CD4-positive, alpha-beta memory T cell (primary cell): ENCODE results near the gene ARHGAP22. TPM values are rescaled to one million over a fixed set of nuclear protein-coding genes. Genes with fewer than 3 reads are reported as not detected.

Experiments
- CTCF ChIA-PET: fragments of 350-600 bp; sonication (Branson Sonifier 250); formaldehyde crosslinking; loops from one replicate; lab custom pipeline; 2021; ENCODE audit warnings: inconsistent platforms; ENCODE audit not compliant: partially characterized antibody; lab: Charles Lee
- POLR2A ChIA-PET: fragments of 350-600 bp; sonication (Branson Sonifier 250); formaldehyde crosslinking; loops from one replicate; lab custom pipeline; 2021; ENCODE audit not compliant: partially characterized antibody; lab: Charles Lee
- DNase-seq, 5 donors: peaks; one replicate each; pipeline versions ENCODE4 v3.0.0 to v3.0.0-alpha.2; 2020 to 2022; ENCODE audit warnings: mixed read lengths in 1 of 5
- H3K27ac ChIP-seq: one replicate; pipeline ENCODE4 v1.7.0; 2013; ENCODE audit warnings: low read depth, low read length
- H3K27me3 ChIP-seq: 2 replicates; pipeline ENCODE4 v1.7.0; 2013; ENCODE audit warnings: mild to moderate bottlenecking, low read length, moderate library complexity; ENCODE audit not compliant: insufficient read depth
- H3K36me3 ChIP-seq: 2 replicates; pipeline ENCODE4 v1.7.0; 2013; ENCODE audit warnings: mild to moderate bottlenecking, low read length, moderate library complexity; ENCODE audit not compliant: insufficient read depth
- H3K4me1 ChIP-seq: 2 replicates; pipeline ENCODE4 v1.7.0; 2013; ENCODE audit warnings: mild to moderate bottlenecking, low read length, moderate library complexity; ENCODE audit not compliant: insufficient read depth
- H3K4me3 ChIP-seq, 2 donors: one replicate each; pipeline ENCODE4 v1.7.0; 2013; ENCODE audit warnings: low read length in 2 of 2, mild to moderate bottlenecking in 1 of 2
- H3K9me3 ChIP-seq, 2 donors: one replicate each; pipeline ENCODE4 v1.7.0; 2013; ENCODE audit warnings: low read length in 2 of 2, control low read depth in 1 of 2; ENCODE audit not compliant: control insufficient read depth in 1 of 2
- H3K27ac Mint-ChIP-seq, 7 donors: one replicate each; pipeline ENCODE4 v1.8.0; 2020 to 2021; ENCODE audit warnings: mixed read lengths in 7 of 7, mild to moderate bottlenecking in 6 of 7, inconsistent platforms in 3 of 7, moderate library complexity in 3 of 7
- H3K27me3 Mint-ChIP-seq, 2 donors: one replicate each; pipeline ENCODE4 v1.8.0; 2020 to 2021; ENCODE audit warnings: mixed read lengths in 2 of 2
- H3K36me3 Mint-ChIP-seq, 2 donors: one replicate each; pipeline ENCODE4 v1.8.0; 2020 to 2021; ENCODE audit warnings: mixed read lengths in 2 of 2, inconsistent platforms in 1 of 2, mild to moderate bottlenecking in 1 of 2
- H3K4me1 Mint-ChIP-seq, 4 donors: one replicate each; pipeline ENCODE4 v1.8.0; 2020 to 2021; ENCODE audit warnings: mixed read lengths in 4 of 4, mild to moderate bottlenecking in 1 of 4
- H3K4me3 Mint-ChIP-seq, 8 donors: one replicate each; pipeline ENCODE4 v1.8.0; 2020 to 2021; ENCODE audit warnings: mixed read lengths in 8 of 8, mild to moderate bottlenecking in 7 of 8, moderate library complexity in 6 of 8, inconsistent platforms in 3 of 8
- H3K9me3 Mint-ChIP-seq, 8 donors: one replicate each; pipeline ENCODE4 v1.8.0; 2020 to 2021; ENCODE audit warnings: mixed read lengths in 8 of 8, mild to moderate bottlenecking in 5 of 8, inconsistent platforms in 3 of 8, moderate library complexity in 1 of 8
- intact Hi-C: fragments of 100-400 bp; cut with micrococcal nuclease; formaldehyde crosslinking; loops from one replicate; pipeline ENCODE4 v1.15.1; 2023
- polyA plus RNA-seq, 2 donors: library from polyadenylated mRNA; unstranded; fragments of 300-500 nt; fragmentation: Illumina TruSeq; gene quantifications; one replicate each; pipeline ENCODE4 v1.2.3, GENCODE V29; 2021
- total RNA-seq, 2 experiments: library from RNA; stranded (reverse); gene quantifications; one replicate each; pipeline ENCODE4 v1.2.3, GENCODE V29; 2021

Gene ARHGAP22
- total and polyA plus RNA-seq, 4 experiments from 2014 or later, result 0.20 to 0.83 TPM; not detected in 2

GRCh38 chr10:48574817-48575380, 30.0 kb downstream of the ARHGAP22 start:
- Histone ChIP-seq H3K4me3 (no peak overlapping the region), H3K27me3 (no peaks in the 10 kb centered on the region), H3K27ac (no peak overlapping the region), H3K4me1 (no peaks in the 10 kb centered on the region), H3K36me3 (no peaks in the 10 kb centered on the region), H3K9me3 (no peaks in the 10 kb centered on the region)
- DNase-seq, result no peak
- peaks cover 2 to 3% of the 10 kb centered on the region in 2 donors for H3K27me3 Mint-ChIP-seq
- no peak overlapping the region for H3K4me3 Mint-ChIP-seq
- ChIA-PET POLR2A (no interaction called here), CTCF (no interaction called here)
- no peaks in the 10 kb centered on the region for H3K4me1 Mint-ChIP-seq
- H3K27ac Mint-ChIP-seq, result no peak overlapping the region
- intact Hi-C loops, result no loop called here
- no peaks in the 10 kb centered on the region for H3K9me3 Mint-ChIP-seq
- H3K36me3 Mint-ChIP-seq, result no peaks in the 10 kb centered on the region

DNA sequence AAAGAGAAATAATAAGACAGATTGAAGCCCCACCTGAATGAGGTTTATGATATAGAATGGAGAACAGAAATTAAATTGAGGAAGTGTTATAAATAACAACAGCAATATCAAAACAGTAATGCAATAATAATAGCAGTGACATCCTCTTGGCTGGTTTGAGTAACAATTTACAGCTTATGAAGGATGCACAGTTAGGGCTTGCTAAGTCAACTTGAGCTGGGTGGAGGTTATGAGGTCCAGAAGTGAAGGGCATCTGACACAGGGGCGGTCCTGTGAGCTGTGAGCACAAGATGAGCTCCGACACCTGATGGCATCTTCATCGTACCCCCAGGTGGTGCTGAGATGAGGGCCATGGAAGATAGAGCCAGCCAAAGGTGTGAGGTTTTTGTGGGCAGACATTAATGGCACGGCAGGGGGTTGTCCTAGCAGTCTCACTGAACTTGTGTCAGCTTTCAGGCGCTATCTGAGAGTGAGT, 30.5 kb downstream of the ARHGAP22 start:
- Mint-ChIP-seq H3K4me3 (no peak overlapping the region), H3K4me1 (no peaks in the 10 kb centered on the region), H3K27me3 (peaks cover 1 to 2% of the 10 kb centered on the region in 2 donors), H3K36me3 (no peaks in the 10 kb centered on the region), H3K9me3 (no peaks in the 10 kb centered on the region), H3K27ac (no peak overlapping the region)
- H3K27ac ChIP-seq, result no peak overlapping the region
- H3K4me3 ChIP-seq, result no peak overlapping the region
- ChIA-PET CTCF (interaction anchor here (0.7 kb wide), 1 partner anchor 82 kb away, joined by 3 read pairs; no protein-coding TSS in a partner anchor), POLR2A (no interaction called here)
- no peaks in the 10 kb centered on the region for H3K36me3 ChIP-seq
- no peaks in the 10 kb centered on the region for H3K9me3 ChIP-seq
- DNase-seq, result no peak
- H3K27me3 ChIP-seq, result no peaks in the 10 kb centered on the region
- H3K4me1 ChIP-seq, result no peaks in the 10 kb centered on the region
- intact Hi-C loops, result no loop called here

DNA sequence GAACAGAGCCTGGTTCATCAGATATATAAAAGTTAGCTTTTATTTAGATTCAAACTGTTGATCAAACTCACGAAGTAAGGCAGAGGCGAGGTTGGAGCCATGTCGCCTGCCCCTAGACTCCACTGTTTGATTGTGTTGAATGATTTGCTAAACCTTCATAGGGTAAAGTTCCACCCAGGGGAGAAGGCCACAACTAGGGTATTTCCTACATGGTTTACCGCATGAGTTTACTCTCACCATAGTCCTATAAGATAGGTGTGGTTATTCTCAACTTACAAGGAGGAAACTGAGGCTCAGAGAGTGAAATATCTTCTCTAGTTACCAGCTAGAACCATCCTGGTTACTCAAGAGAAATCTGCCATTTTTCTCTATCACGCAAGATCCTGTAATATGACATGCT, 31.8 kb downstream of the ARHGAP22 start:
- no peaks in the 10 kb centered on the region for H3K9me3 Mint-ChIP-seq

DNA sequence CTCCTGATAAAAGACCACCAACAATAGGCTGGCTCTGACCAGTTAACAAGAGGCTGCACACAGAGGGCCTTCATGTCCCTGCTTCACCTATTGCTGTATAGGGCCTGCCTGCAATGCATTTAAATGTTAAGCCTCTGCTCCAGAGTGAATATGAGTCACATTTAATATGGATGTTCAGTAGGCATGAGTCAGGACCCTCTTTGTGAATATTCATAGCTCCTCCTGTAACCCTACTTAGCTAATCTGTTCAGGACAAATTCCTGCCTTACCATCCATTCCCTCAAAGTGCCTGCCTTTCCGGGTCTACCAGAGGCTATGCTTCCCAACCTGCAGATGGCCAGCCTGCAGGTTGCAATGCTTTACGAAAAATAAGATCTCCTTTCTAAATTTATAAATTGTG, 32.5 kb downstream of the ARHGAP22 start:
- H3K36me3 Mint-ChIP-seq, result no peaks in the 10 kb centered on the region
- H3K4me3 ChIP-seq, result no peak overlapping the region
- H3K4me3 Mint-ChIP-seq, result no peak overlapping the region
- no peaks in the 10 kb centered on the region for H3K9me3 ChIP-seq
- DNase-seq, result no peak
- no peaks in the 10 kb centered on the region for H3K9me3 Mint-ChIP-seq
- H3K27me3 ChIP-seq, result no peaks in the 10 kb centered on the region
- H3K4me1 Mint-ChIP-seq, result no peaks in the 10 kb centered on the region
- CTCF ChIA-PET, result no interaction called here
- no peaks in the 10 kb centered on the region for H3K4me1 ChIP-seq
- H3K27me3 Mint-ChIP-seq, result peaks cover 1 to 2% of the 10 kb centered on the region in 2 donors
- H3K36me3 ChIP-seq, result no peaks in the 10 kb centered on the region
- intact Hi-C loops, result no loop called here
- POLR2A ChIA-PET, result no interaction called here
- no peak overlapping the region for H3K27ac ChIP-seq
- H3K27ac Mint-ChIP-seq, result no peak overlapping the region

More for the DNA sequence above, 31.8 kb downstream of the ARHGAP22 start:
- no peak overlapping the region for H3K27ac ChIP-seq
- ChIA-PET POLR2A (no interaction called here), CTCF (no interaction called here)
- no peak overlapping the region for H3K4me3 ChIP-seq
- Mint-ChIP-seq H3K36me3 (no peaks in the 10 kb centered on the region), H3K27me3 (peaks cover 1 to 2% of the 10 kb centered on the region in 2 donors), H3K4me3 (no peak overlapping the region), H3K27ac (no peak overlapping the region), H3K4me1 (no peaks in the 10 kb centered on the region)
- intact Hi-C loops, result no loop called here
- no peak for DNase-seq
- no peaks in the 10 kb centered on the region for H3K9me3 ChIP-seq
- H3K4me1 ChIP-seq, result no peaks in the 10 kb centered on the region
- no peaks in the 10 kb centered on the region for H3K27me3 ChIP-seq
- no peaks in the 10 kb centered on the region for H3K36me3 ChIP-seq

DNA sequence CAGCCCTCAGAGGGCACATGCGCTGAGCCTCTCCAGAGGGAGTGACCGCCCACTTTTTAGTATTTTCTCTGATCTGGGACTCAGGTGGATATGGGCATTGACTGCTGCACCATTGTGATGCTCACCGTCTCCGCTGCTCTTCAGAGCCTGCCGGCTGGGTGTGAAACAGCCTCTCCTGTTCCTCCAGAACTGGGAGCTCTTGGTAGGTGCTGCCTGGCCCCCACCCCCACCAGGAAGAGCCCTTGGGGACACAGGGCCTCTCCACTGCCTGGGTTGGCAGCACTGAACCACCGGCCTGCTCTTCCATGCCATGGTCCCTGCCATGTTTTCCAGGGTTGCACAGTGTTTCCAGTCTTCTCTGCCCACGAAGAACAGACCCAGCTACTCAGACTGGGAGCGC, 36.3 kb downstream of the ARHGAP22 start:
- Mint-ChIP-seq H3K9me3 (no peaks in the 10 kb centered on the region), H3K36me3 (no peaks in the 10 kb centered on the region), H3K27ac (no peak overlapping the region), H3K4me1 (no peaks in the 10 kb centered on the region), H3K27me3 (no peaks in the 10 kb centered on the region), H3K4me3 (no peak overlapping the region)
- POLR2A ChIA-PET, result no interaction called here
- Histone ChIP-seq H3K36me3 (no peaks in the 10 kb centered on the region), H3K27ac (no peak overlapping the region), H3K4me1 (no peaks in the 10 kb centered on the region), H3K4me3 (no peak overlapping the region), H3K9me3 (no peaks in the 10 kb centered on the region), H3K27me3 (no peaks in the 10 kb centered on the region)
- intact Hi-C loops, result no loop called here
- CTCF ChIA-PET, result no interaction called here
- no peak for DNase-seq

DNA sequence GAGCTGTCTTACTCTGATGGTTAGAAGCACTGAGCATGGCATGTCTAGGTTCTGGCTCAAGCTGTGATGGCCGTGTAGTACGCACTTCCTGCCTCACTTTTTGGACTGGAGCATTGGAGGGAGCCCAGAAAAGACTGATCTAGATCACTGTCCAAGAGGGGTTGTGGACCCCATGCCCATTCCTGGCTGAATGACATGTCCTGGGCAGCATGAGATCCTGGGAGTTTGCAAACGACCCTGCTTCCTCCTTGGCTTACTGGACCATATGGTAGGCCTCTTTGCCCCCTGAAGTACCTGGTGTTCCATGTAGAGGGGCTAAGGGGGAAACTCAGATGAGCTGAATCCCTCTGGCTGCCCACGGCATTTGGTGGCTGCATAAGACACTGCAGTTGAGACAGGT, 36.7 kb downstream of the ARHGAP22 start:
- CTCF ChIA-PET, result no interaction called here
- no peak overlapping the region for H3K27ac Mint-ChIP-seq
- no peaks in the 10 kb centered on the region for H3K4me1 ChIP-seq
- no peak overlapping the region for H3K27ac ChIP-seq
- no peaks in the 10 kb centered on the region for H3K36me3 ChIP-seq
- intact Hi-C loops, result no loop called here
- no peaks in the 10 kb centered on the region for H3K36me3 Mint-ChIP-seq
- no peaks in the 10 kb centered on the region for H3K4me1 Mint-ChIP-seq
- POLR2A ChIA-PET, result no interaction called here
- H3K27me3 Mint-ChIP-seq, result no peaks in the 10 kb centered on the region
- no peaks in the 10 kb centered on the region for H3K9me3 Mint-ChIP-seq
- DNase-seq, result no peak
- H3K9me3 ChIP-seq, result no peaks in the 10 kb centered on the region
- no peaks in the 10 kb centered on the region for H3K27me3 ChIP-seq
- no peak overlapping the region for H3K4me3 ChIP-seq
- no peak overlapping the region for H3K4me3 Mint-ChIP-seq

DNA sequence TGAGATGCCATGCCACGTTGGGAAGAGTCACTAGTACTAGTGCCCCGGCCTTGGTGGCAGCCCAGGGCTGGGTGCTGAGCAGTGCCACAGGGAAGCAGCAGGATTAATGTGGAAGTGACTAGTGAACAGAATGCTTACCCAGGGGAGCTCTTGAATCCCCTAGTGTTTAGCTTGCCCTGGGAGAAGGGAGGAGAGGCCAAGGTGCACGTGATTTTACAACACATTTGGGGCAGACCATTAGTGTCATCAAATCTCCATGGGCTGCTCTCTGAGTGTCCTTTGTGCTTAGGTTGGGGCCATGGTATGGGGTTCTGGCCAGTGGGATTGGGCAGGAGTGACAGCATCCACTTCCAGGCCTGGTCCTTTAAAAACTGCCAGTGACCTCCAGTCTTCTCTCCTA, 37.5 kb downstream of the ARHGAP22 start:
- ChIA-PET POLR2A (no interaction called here), CTCF (no interaction called here)
- Histone ChIP-seq H3K9me3 (no peaks in the 10 kb centered on the region), H3K36me3 (no peaks in the 10 kb centered on the region), H3K27ac (no peak overlapping the region), H3K4me1 (no peaks in the 10 kb centered on the region), H3K27me3 (no peaks in the 10 kb centered on the region), H3K4me3 (no peak overlapping the region)
- Mint-ChIP-seq H3K4me3 (no peak overlapping the region), H3K9me3 (no peaks in the 10 kb centered on the region), H3K27ac (no peak overlapping the region), H3K36me3 (no peaks in the 10 kb centered on the region), H3K4me1 (no peaks in the 10 kb centered on the region), H3K27me3 (no peaks in the 10 kb centered on the region)
- no peak for DNase-seq
- intact Hi-C loops, result no loop called here
